H1 (cell line): ENCODE data around the gene LOXL4.

Source experiments
- BCL11A ChIP-seq, 2 experiments: IDR thresholded peaks; one replicate each; pipeline ENCODE4 v1.6.1; 2011; ENCODE audit warnings: low read depth in 2 of 2, low read length in 2 of 2, mild to moderate bottlenecking in 2 of 2
- EP300 ChIP-seq, 2 experiments: IDR thresholded peaks; 1 replicate in 1 of 2; 2 replicates in 1 of 2; pipeline ENCODE4 v1.6.1; 2011 to 2012; ENCODE audit warnings: low read depth in 2 of 2, low read length in 2 of 2, mild to moderate bottlenecking in 2 of 2, borderline replicate concordance in 1 of 2, inconsistent platforms in 1 of 2, moderate library complexity in 1 of 2
- HDAC2 ChIP-seq, 2 experiments: fragments of 300-600 bp in 1 of 2; sonication (generic) in 1 of 2; IDR thresholded peaks; 2 replicates each; pipeline ENCODE4 v1.6.1; 2011 to 2012; ENCODE audit warnings: low read depth in 2 of 2, low read length in 2 of 2, mild to moderate bottlenecking in 2 of 2, moderate library complexity in 2 of 2, borderline replicate concordance in 1 of 2, inconsistent platforms in 1 of 2
- JUND ChIP-seq: IDR thresholded peaks from 2 replicates; pipeline ENCODE4 v1.6.1; 2011; ENCODE audit warnings: mild to moderate bottlenecking, improper control_type of control experiment, low read length
- POLR2A ChIP-seq, 2 experiments: IDR thresholded peaks; 1 replicate in 1 of 2; 2 replicates in 1 of 2; pipeline ENCODE4 v1.6.1; 2011; ENCODE audit warnings: low read depth in 2 of 2, low read length in 2 of 2, mild to moderate bottlenecking in 2 of 2; ENCODE audit errors: control extremely low read depth in 1 of 2
- POLR2AphosphoS5 ChIP-seq: IDR thresholded peaks from 2 replicates; pipeline ENCODE4 v1.6.1; 2011; ENCODE audit warnings: low read depth, low read length
- RAD21 ChIP-seq, 2 experiments: IDR thresholded peaks in 1 of 2; conservative IDR thresholded peaks in 1 of 2; 2 replicates each; pipeline ENCODE4 v1.6.1; 2011; ENCODE audit warnings: low read depth in 2 of 2, low read length in 2 of 2, improper control_type of control experiment in 1 of 2, inconsistent platforms in 1 of 2, mild to moderate bottlenecking in 1 of 2, moderate library complexity in 1 of 2
- RBBP5 ChIP-seq: IDR thresholded peaks from 2 replicates; pipeline ENCODE4 v1.7.1; 2012; ENCODE audit warnings: low read depth, mild to moderate bottlenecking, inconsistent platforms, low read length, moderate library complexity, borderline replicate concordance
- TAF1 ChIP-seq: IDR thresholded peaks from 2 replicates; pipeline ENCODE4 v1.6.1; 2011; ENCODE audit warnings: mild to moderate bottlenecking, low read depth, low read length
- TEAD4 ChIP-seq: IDR thresholded peaks from 2 replicates; pipeline ENCODE4 v1.6.1; 2012; ENCODE audit warnings: low read depth, low read length, inconsistent platforms, mixed read lengths
- ZNF274 ChIP-seq: IDR thresholded peaks from 2 replicates; pipeline ENCODE4 v1.7.0; 2012; ENCODE audit warnings: low read length, borderline replicate concordance; ENCODE audit errors: extremely low read depth
- TF ChIP-seq, protein P1 (sequence below), 3 experiments: IDR thresholded peaks; 1 replicate in 2 of 3; 2 replicates in 1 of 3; pipeline versions ENCODE4 v1.5.1 to v1.6.1; 2011; ENCODE audit warnings: low read length in 3 of 3, mild to moderate bottlenecking in 3 of 3, inconsistent platforms in 2 of 3, low read depth in 1 of 3, moderate library complexity in 1 of 3; ENCODE audit not compliant: insufficient read depth in 1 of 3; ENCODE audit errors: control extremely low read depth in 1 of 3
- TF ChIP-seq, protein P2 (sequence below): IDR thresholded peaks from 2 replicates; pipeline ENCODE4 v1.6.1; 2012; ENCODE audit warnings: inconsistent platforms

DNA sequence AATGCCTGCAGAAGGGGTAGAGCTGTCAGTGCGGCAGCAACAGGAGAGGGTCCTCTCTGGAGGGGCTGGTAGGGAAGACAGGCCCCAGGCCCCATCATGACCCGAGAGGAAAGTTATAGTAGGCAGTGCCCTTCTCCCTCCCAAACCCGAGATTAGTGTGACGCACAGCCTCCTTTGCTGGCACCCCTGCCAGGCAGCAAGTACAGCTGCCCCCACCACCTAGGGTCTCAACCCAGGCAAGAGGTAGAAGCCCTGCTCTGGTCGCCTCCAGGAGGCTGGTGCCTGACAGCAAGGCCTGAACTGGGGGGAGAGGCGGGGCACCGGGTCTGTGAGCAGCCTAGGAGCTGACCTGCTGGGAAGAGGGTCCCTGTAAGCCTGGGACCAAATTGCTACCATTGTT is 15.5 kb downstream of the LOXL4 start:
- TF ChIP-seq, protein P1, sequence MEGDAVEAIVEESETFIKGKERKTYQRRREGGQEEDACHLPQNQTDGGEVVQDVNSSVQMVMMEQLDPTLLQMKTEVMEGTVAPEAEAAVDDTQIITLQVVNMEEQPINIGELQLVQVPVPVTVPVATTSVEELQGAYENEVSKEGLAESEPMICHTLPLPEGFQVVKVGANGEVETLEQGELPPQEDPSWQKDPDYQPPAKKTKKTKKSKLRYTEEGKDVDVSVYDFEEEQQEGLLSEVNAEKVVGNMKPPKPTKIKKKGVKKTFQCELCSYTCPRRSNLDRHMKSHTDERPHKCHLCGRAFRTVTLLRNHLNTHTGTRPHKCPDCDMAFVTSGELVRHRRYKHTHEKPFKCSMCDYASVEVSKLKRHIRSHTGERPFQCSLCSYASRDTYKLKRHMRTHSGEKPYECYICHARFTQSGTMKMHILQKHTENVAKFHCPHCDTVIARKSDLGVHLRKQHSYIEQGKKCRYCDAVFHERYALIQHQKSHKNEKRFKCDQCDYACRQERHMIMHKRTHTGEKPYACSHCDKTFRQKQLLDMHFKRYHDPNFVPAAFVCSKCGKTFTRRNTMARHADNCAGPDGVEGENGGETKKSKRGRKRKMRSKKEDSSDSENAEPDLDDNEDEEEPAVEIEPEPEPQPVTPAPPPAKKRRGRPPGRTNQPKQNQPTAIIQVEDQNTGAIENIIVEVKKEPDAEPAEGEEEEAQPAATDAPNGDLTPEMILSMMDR (IDR thresholded peaks at IDR 0.05; ENCODE audit: control extremely low read depth in 1 of 3, insufficient read depth in 1 of 3, low read depth in 1 of 3, low read length in 3 of 3) = no peak
- no peak for TF ChIP-seq POLR2A (IDR thresholded peaks at IDR 0.05; ENCODE audit: control extremely low read depth in 1 of 2, low read depth in 2 of 2, low read length in 2 of 2)
- TF ChIP-seq, protein P2, sequence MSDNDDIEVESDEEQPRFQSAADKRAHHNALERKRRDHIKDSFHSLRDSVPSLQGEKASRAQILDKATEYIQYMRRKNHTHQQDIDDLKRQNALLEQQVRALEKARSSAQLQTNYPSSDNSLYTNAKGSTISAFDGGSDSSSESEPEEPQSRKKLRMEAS = no peak
- no peak for TF ChIP-seq BCL11A (IDR thresholded peaks at IDR 0.05; ENCODE audit: low read depth in 2 of 2, low read length in 2 of 2)
- TF ChIP-seq JUND = no peak
- no peak for TF ChIP-seq RAD21 (IDR thresholded peaks at IDR 0.05 in 1 of 2, conservative IDR thresholded peaks at IDR 0.05 in 1 of 2; ENCODE audit: low read depth in 2 of 2, low read length in 2 of 2)
- no peak for TF ChIP-seq HDAC2 (IDR thresholded peaks at IDR 0.05; ENCODE audit: borderline replicate concordance in 1 of 2, low read depth in 2 of 2, low read length in 2 of 2)
- no peak for TF ChIP-seq EP300 (IDR thresholded peaks at IDR 0.05; ENCODE audit: borderline replicate concordance in 1 of 2, low read depth in 2 of 2, low read length in 2 of 2)
- TF ChIP-seq TEAD4 = no peak
- no peak for TF ChIP-seq TAF1
- no peak for TF ChIP-seq ZNF274
- TF ChIP-seq RBBP5 = no peak
- no peak for TF ChIP-seq POLR2AphosphoS5
